ENCODE results near the gene LAD1. TPM values are rescaled to one million over a fixed set of nuclear protein-coding genes. Genes with fewer than 3 reads are reported as not detected.

LAD1 gene
- total RNA-seq, 2 donors from 2014 or later, result not detected

DNA sequence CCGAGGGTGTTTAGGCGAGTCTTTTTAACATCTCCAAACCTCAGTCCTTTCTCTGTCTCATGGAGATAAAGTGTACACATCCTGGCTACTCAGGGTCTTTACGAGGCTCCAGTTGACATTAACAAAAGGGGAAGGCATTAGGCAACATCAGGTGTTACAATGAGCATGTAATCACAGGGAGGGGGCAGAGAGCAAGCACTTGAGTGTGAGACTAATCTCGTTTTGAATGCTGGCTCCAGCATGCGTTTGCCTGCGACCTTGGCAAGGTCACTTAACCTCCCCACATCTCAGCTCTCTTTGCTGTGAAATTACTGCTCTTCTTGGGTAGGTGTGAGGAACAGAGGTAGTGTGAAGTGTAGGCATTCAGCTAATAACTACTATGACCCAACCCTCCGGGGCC, 24.8 kb downstream of the LAD1 start:
- H3K36me3 Mint-ChIP-seq (ENCODE audit: low read depth), result no peaks in the 10 kb centered on the region
- ATAC-seq (replicated peaks), result no peak
- peaks cover 30% of the 10 kb centered on the region for H3K27me3 Mint-ChIP-seq
- no peak overlapping the region for H3K4me3 Mint-ChIP-seq
- no peak overlapping the region for H3K27ac Mint-ChIP-seq
- H3K4me1 Mint-ChIP-seq, result no peaks in the 10 kb centered on the region
- H3K9me3 Mint-ChIP-seq, result no peaks in the 10 kb centered on the region

GRCh38 chr1:201371792-201372191, 27.3 kb downstream of the LAD1 start:
- no peaks in the 10 kb centered on the region for H3K4me1 Mint-ChIP-seq
- H3K36me3 Mint-ChIP-seq (ENCODE audit: low read depth), result no peaks in the 10 kb centered on the region
- H3K27me3 Mint-ChIP-seq, result peaks cover 41% of the 10 kb centered on the region
- ATAC-seq (replicated peaks), result no peak
- H3K27ac Mint-ChIP-seq, result no peak overlapping the region
- H3K4me3 Mint-ChIP-seq, result no peak overlapping the region
- H3K9me3 Mint-ChIP-seq, result no peaks in the 10 kb centered on the region

GRCh38 chr1:201371276-201371675, 27.8 kb downstream of the LAD1 start:
- H3K27me3 Mint-ChIP-seq, result peaks cover 41% of the 10 kb centered on the region
- H3K36me3 Mint-ChIP-seq (ENCODE audit: low read depth), result no peaks in the 10 kb centered on the region
- ATAC-seq (replicated peaks), result no peak
- no peak overlapping the region for H3K4me3 Mint-ChIP-seq
- H3K27ac Mint-ChIP-seq, result no peak overlapping the region
- H3K4me1 Mint-ChIP-seq, result no peaks in the 10 kb centered on the region
- H3K9me3 Mint-ChIP-seq, result no peaks in the 10 kb centered on the region

- H3K4me3 Mint-ChIP-seq, result no peak overlapping the region
- H3K27ac Mint-ChIP-seq, result no peak overlapping the region
- H3K36me3 Mint-ChIP-seq (ENCODE audit: low read depth), result no peaks in the 10 kb centered on the region
- no peaks in the 10 kb centered on the region for H3K4me1 Mint-ChIP-seq
- H3K9me3 Mint-ChIP-seq, result no peaks in the 10 kb centered on the region
- H3K27me3 Mint-ChIP-seq, result peaks cover 37% of the 10 kb centered on the region
- ATAC-seq (replicated peaks), result no peak
Observed at GRCh38 chr1:201370500-201370899, 28.6 kb downstream of the LAD1 start.

DNA sequence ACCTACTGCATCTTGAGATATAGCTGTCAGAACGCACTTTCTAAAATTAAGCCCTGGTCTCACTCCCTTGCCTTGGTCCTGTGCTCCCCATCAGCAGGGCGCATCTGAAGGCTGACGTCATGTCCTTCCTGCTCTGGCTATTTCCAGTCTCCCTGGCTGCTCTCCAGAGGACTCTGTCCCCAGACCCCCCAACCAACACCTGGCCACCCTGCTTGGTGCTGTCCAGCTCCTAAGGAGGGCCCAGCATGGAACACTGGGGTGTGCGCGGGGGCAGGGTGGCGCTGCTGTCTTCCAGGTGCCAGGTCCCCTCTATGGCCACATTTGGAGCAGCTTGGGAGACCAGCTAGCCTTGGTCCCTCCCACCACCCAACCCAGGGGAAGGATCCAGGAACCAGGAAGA, 29.9 kb downstream of the LAD1 start:
- H3K36me3 Mint-ChIP-seq (ENCODE audit: low read depth), result no peaks in the 10 kb centered on the region
- no peak for ATAC-seq (replicated peaks)
- H3K9me3 Mint-ChIP-seq, result no peaks in the 10 kb centered on the region
- H3K27ac Mint-ChIP-seq, result no peak overlapping the region
- no peak overlapping the region for H3K4me3 Mint-ChIP-seq
- H3K27me3 Mint-ChIP-seq, result peaks cover 30% of the 10 kb centered on the region
- no peaks in the 10 kb centered on the region for H3K4me1 Mint-ChIP-seq

DNA sequence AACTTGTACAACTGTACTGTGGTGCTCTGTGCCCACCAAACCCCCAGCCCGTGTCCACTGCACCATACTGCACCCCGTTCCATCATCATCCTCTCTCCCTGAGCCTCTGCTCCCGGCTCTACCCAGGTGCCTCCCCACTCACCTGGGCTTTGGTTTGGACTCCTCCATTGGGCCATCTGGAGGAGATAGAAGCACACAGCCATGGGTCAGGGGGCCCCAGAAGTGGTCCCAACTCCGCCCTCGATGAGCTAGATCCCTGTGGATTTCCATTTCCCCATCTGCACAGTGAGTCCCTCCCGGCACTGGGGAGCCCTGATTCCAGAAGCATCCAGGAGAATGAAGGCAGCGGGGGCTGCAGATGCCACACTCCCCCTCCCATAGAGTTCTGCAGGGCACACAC, 32.4 kb downstream of the LAD1 start:
- no peak overlapping the region for H3K4me3 Mint-ChIP-seq
- no peak overlapping the region for H3K27ac Mint-ChIP-seq
- H3K36me3 Mint-ChIP-seq (ENCODE audit: low read depth), result no peaks in the 10 kb centered on the region
- no peak for ATAC-seq (replicated peaks)
- peaks cover 32% of the 10 kb centered on the region for H3K27me3 Mint-ChIP-seq
- H3K4me1 Mint-ChIP-seq, result no peaks in the 10 kb centered on the region
- no peaks in the 10 kb centered on the region for H3K9me3 Mint-ChIP-seq

GRCh38 chr1:201365251-201365650, 33.9 kb downstream of the LAD1 start:
- no peaks in the 10 kb centered on the region for H3K4me1 Mint-ChIP-seq
- H3K27me3 Mint-ChIP-seq, result peaks cover 25% of the 10 kb centered on the region
- no peaks in the 10 kb centered on the region for H3K36me3 Mint-ChIP-seq (ENCODE audit: low read depth)
- H3K27ac Mint-ChIP-seq, result no peak overlapping the region
- no peaks in the 10 kb centered on the region for H3K9me3 Mint-ChIP-seq
- H3K4me3 Mint-ChIP-seq, result no peak overlapping the region
- ATAC-seq (replicated peaks), result no peak

DNA sequence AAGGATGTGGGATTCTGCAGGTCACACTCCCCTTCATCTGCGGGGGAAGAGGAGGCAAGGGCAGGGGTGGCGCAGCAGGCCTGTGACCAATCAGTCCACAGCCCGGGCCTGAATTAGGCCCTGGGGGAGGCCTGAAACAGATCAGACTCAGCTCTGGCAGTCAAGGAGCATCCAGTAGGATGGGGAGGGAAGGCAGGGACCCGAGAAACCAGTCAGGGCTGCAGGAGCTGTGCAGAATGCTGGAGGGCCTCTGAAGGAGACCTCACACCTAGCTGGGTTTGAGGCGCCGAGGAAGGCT, 34.4 kb downstream of the LAD1 start:
- Mint-ChIP-seq H3K4me3 (no peak overlapping the region), H3K36me3 (ENCODE audit: low read depth) (no peaks in the 10 kb centered on the region), H3K27me3 (peaks cover 25% of the 10 kb centered on the region), H3K27ac (no peak overlapping the region), H3K9me3 (no peaks in the 10 kb centered on the region), H3K4me1 (no peaks in the 10 kb centered on the region)
- no peak for ATAC-seq (replicated peaks)

DNA sequence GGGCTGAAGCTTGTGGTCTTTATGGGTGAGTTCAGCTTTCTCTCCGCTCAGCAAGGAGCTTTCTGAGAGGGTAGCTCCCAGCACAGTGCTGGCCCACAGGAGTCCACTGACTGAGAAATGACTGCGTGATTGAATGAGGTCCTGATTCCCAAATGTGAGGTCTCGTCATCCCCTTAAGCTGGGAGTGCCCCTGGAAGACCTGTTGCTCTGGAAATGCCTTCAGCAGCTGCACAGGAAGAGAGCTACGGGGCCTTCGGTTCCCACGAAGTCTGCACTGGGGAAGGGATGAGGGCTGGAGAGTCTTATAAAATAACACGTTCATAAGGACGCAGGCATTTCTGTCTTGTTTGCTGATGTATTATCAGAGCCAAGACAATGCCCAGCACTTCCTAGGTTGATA, 35.7 kb downstream of the LAD1 start:
- Mint-ChIP-seq H3K27me3 (peaks cover 18% of the 10 kb centered on the region), H3K9me3 (no peaks in the 10 kb centered on the region), H3K27ac (no peak overlapping the region), H3K36me3 (ENCODE audit: low read depth) (no peaks in the 10 kb centered on the region), H3K4me3 (no peak overlapping the region), H3K4me1 (no peaks in the 10 kb centered on the region)
- no peak for ATAC-seq (replicated peaks)

DNA sequence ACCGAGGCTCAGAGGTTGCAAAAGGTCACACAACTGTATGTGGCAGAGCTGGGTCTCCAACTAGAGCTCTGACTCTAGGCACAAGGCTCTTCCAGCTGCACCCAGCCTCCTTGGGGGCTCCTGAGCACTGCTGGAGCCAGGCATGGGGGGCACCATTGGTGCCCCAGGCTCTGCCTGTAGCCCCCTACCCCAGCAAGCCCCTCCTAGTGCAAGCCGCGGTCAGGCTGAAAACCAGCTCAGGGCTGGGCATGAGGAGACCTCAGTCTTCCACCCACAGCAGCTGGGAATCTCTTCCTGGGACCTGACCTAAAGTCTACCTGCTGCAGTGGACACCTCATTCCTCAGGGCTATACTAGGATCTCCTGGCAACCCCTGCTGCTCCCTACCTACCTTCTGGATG, 36.2 kb downstream of the LAD1 start:
- Mint-ChIP-seq H3K27me3 (peaks cover 18% of the 10 kb centered on the region), H3K27ac (no peak overlapping the region), H3K4me3 (no peak overlapping the region), H3K9me3 (no peaks in the 10 kb centered on the region), H3K4me1 (no peaks in the 10 kb centered on the region), H3K36me3 (ENCODE audit: low read depth) (no peaks in the 10 kb centered on the region)
- ATAC-seq (replicated peaks), result no peak

DNA sequence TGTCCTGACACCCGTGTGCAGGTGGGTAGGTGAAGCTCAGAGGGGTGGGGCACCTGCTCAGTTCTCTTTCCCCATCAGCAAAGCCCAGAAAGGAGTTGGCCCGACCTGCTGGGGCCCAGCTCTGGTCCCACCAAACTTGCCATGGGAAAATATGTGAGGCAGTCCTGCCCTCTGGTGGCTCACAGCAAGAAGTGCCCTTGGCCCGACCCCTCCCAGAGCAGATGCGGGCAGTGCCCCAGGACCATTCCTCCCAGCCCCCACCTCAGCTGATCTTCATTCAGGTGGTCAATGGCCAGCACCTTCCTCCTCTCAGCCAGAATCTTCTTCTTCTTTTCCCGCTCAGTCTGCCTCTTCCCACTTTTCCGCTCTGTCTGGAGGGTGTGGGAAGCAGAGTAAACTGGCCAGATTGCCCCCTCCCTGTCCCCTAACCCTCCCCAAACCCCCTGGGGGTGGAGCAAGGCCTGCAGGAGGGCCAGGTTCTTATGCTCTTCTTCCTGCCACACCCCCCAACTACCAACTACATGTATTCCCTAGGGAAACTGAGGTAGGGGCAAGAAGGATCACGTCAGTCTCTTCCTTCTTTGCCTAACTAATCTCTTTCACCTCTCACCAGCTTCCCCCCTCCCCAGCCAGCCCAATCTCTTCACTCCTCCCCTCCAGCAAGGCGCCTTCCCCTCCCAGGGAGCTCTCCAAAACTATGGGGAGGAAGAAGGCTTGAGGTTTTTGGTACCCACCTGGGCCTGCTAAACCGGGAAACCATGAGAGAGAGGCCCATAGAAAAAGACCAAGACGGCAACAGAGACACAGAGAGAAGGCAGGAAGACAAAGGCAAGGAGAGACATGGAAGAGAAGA, 37.2 kb downstream of the LAD1 start:
- no peaks in the 10 kb centered on the region for H3K36me3 Mint-ChIP-seq (ENCODE audit: low read depth)
- no peaks in the 10 kb centered on the region for H3K4me1 Mint-ChIP-seq
- no peaks in the 10 kb centered on the region for H3K9me3 Mint-ChIP-seq
- no peak overlapping the region for H3K27ac Mint-ChIP-seq
- no peak overlapping the region for H3K4me3 Mint-ChIP-seq
- H3K27me3 Mint-ChIP-seq, result peaks cover 14% of the 10 kb centered on the region
- ATAC-seq (replicated peaks), result peak; percentile 40

GRCh38 chr1:201360901-201361651, 38.0 kb downstream of the LAD1 start:
- Mint-ChIP-seq H3K36me3 (ENCODE audit: low read depth) (no peaks in the 10 kb centered on the region), H3K4me3 (no peak overlapping the region), H3K27ac (no peak overlapping the region), H3K27me3 (peaks cover 14% of the 10 kb centered on the region), H3K9me3 (no peaks in the 10 kb centered on the region), H3K4me1 (no peaks in the 10 kb centered on the region)
- no peak for ATAC-seq (replicated peaks)

DNA sequence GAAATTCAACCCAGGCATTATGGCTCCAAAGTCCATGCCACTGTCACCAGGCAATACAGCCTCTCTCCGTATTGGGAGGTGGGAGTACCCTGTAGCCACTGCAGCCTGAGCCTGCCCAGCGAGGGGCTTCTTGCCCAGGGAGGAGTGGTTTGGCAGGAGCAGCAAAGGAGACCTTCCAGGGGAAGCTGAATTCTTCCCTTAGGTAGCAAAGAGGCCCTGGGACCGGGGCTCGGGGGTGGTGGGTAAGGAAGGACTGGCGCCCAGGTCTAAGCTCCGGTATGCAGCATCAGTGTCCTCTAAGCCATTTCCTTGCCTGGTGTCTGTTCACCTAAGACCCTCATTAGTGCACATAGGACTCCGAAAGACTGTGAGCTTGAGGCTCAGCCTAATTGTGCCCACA, 38.6 kb downstream of the LAD1 start:
- peaks cover 14% of the 10 kb centered on the region for H3K27me3 Mint-ChIP-seq
- no peaks in the 10 kb centered on the region for H3K36me3 Mint-ChIP-seq (ENCODE audit: low read depth)
- H3K27ac Mint-ChIP-seq, result no peak overlapping the region
- H3K9me3 Mint-ChIP-seq, result no peaks in the 10 kb centered on the region
- H3K4me3 Mint-ChIP-seq, result no peak overlapping the region
- no peak for ATAC-seq (replicated peaks)
- H3K4me1 Mint-ChIP-seq, result no peaks in the 10 kb centered on the region

- H3K36me3 Mint-ChIP-seq (ENCODE audit: low read depth), result no peaks in the 10 kb centered on the region
- no peak for ATAC-seq (replicated peaks)
Observed at GRCh38 chr1:201359873-201360210, 39.3 kb downstream of the LAD1 start.

GRCh38 chr1:201359031-201359872, 39.9 kb downstream of the LAD1 start:
- Mint-ChIP-seq H3K36me3 (ENCODE audit: low read depth) (no peaks in the 10 kb centered on the region), H3K27me3 (peaks cover 20% of the 10 kb centered on the region), H3K4me1 (no peaks in the 10 kb centered on the region), H3K4me3 (no peak overlapping the region), H3K27ac (no peak overlapping the region), H3K9me3 (no peaks in the 10 kb centered on the region)
- ATAC-seq (replicated peaks), result no peak

More at GRCh38 chr1:201359873-201360210, 39.3 kb downstream of the LAD1 start:
- H3K27me3 Mint-ChIP-seq, result peaks cover 14% of the 10 kb centered on the region
- no peaks in the 10 kb centered on the region for H3K9me3 Mint-ChIP-seq
- no peak overlapping the region for H3K4me3 Mint-ChIP-seq
- H3K27ac Mint-ChIP-seq, result no peak overlapping the region
- H3K4me1 Mint-ChIP-seq, result no peaks in the 10 kb centered on the region
